ENCODE data around the gene TRIL. TPM values are rescaled to one million over a fixed set of nuclear protein-coding genes. Genes with fewer than 3 reads are reported as not detected.

Gene TRIL
- total RNA-seq, 2 experiments from 2014 or later: not detected

DNA sequence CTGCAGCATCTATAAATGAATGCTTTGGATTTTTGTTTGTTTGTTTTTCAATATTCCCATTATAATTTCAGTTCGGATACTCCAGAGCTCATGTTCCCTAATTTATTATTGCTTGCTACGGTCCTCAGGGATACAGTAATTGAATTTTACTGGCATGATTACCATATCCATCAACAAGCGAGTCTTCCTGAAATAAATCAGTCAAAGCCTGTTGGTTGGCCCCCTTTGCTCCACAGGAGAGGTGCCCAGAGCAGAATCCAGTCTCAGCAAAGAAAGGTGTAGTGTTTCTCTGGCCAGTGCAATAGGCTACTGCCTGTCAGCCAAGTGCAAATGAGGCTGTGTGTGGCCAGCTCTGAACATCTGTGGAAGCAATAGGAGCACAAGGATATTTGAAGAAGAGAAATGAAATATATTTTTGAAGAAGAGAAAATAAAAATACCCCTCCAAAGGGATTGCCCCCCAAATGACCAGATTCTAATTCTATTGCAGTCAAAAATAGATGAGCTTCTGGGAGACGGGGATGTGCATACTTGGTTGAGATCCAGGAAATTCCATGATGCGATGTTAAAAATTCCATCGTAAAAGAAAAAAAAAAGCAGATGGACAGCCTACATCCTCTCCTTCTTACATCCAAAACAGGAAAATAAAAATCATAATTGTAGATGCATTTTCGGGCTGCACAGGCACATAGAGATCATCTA is 18.1 kb downstream of the TRIL start:
- intact Hi-C loops (cut with DNase I, micrococcal nuclease): no loop called here
- DNase-seq (no peak), ATAC-seq (ENCODE audit: poor library complexity) (no peak)
- H3K36me3 ChIP-seq (ENCODE audit: insufficient read depth, low read length): no peaks in the 10 kb centered on the region
- Mint-ChIP-seq H3K27me3 (peaks cover 27% of the 10 kb centered on the region), H3K4me1 (ENCODE audit: low read depth) (no peaks in the 10 kb centered on the region), H3K27ac (no peak overlapping the region), H3K9me3 (no peaks in the 10 kb centered on the region), H3K36me3 (ENCODE audit: low read depth) (no peaks in the 10 kb centered on the region), H3K4me3 (no peak overlapping the region)
- ChIA-PET CTCF (interaction anchor here (1.5 kb wide), 1 partner anchor 13 kb away, joined by 5 read pairs; no protein-coding TSS in a partner anchor), POLR2A (no interaction called here)
- TF ChIP-seq, protein P1, sequence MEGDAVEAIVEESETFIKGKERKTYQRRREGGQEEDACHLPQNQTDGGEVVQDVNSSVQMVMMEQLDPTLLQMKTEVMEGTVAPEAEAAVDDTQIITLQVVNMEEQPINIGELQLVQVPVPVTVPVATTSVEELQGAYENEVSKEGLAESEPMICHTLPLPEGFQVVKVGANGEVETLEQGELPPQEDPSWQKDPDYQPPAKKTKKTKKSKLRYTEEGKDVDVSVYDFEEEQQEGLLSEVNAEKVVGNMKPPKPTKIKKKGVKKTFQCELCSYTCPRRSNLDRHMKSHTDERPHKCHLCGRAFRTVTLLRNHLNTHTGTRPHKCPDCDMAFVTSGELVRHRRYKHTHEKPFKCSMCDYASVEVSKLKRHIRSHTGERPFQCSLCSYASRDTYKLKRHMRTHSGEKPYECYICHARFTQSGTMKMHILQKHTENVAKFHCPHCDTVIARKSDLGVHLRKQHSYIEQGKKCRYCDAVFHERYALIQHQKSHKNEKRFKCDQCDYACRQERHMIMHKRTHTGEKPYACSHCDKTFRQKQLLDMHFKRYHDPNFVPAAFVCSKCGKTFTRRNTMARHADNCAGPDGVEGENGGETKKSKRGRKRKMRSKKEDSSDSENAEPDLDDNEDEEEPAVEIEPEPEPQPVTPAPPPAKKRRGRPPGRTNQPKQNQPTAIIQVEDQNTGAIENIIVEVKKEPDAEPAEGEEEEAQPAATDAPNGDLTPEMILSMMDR (IDR thresholded peaks at IDR 0.05): no peak
- H3K9me3 ChIP-seq (ENCODE audit: control insufficient read depth in 1 of 2, insufficient read depth in 1 of 2, low read length in 2 of 2): no peaks in the 10 kb centered on the region
- H3K4me3 ChIP-seq (ENCODE audit: low read length): no peak overlapping the region
- no peaks in the 10 kb centered on the region for H3K4me1 ChIP-seq (ENCODE audit: insufficient read depth, low read length)
- H3K27me3 ChIP-seq (ENCODE audit: control insufficient read depth in 1 of 2, insufficient read depth in 2 of 2, low read length in 2 of 2): no peaks in the 10 kb centered on the region
- no peak overlapping the region for H3K27ac ChIP-seq (ENCODE audit: low read depth in 1 of 2, low read length in 2 of 2)

DNA sequence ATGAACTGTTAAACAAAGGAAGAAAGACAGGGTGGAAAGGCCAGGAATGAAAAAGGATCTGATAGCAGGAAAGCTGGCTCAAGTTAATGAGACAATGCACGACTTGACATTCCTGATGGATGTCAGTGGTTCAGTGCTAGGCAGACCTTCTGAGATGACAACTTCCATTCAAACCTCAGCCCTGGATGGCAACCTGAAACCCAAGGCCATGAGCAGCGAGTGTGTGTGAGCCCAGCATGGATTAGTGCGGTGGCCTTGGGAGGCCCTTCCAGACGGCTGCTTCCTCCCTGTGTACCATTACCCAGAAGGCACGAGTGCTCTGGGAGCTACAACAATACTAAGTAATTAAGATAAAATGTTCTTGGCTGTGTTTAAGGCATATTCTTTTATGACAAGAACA is 18.8 kb downstream of the TRIL start:
- H3K27me3 ChIP-seq (ENCODE audit: control insufficient read depth in 1 of 2, insufficient read depth in 2 of 2, low read length in 2 of 2): no peaks in the 10 kb centered on the region
- POLR2A ChIA-PET: no interaction called here
- Mint-ChIP-seq H3K4me3 (no peak overlapping the region), H3K27me3 (peaks cover 26% of the 10 kb centered on the region), H3K27ac (no peak overlapping the region), H3K4me1 (ENCODE audit: low read depth) (no peaks in the 10 kb centered on the region), H3K9me3 (no peaks in the 10 kb centered on the region), H3K36me3 (ENCODE audit: low read depth) (no peaks in the 10 kb centered on the region)
- no peak overlapping the region for H3K27ac ChIP-seq (ENCODE audit: low read depth in 1 of 2, low read length in 2 of 2)
- CTCF ChIA-PET: no interaction called here
- no peaks in the 10 kb centered on the region for H3K36me3 ChIP-seq (ENCODE audit: insufficient read depth, low read length)
- intact Hi-C loops (cut with DNase I, micrococcal nuclease): no loop called here
- no peak for ATAC-seq (ENCODE audit: poor library complexity)
- no peak for DNase-seq
- no peak overlapping the region for H3K4me3 ChIP-seq (ENCODE audit: low read length)
- H3K4me1 ChIP-seq (ENCODE audit: insufficient read depth, low read length): no peaks in the 10 kb centered on the region
- no peaks in the 10 kb centered on the region for H3K9me3 ChIP-seq (ENCODE audit: control insufficient read depth in 1 of 2, insufficient read depth in 1 of 2, low read length in 2 of 2)
- TF ChIP-seq, protein P1 (IDR thresholded peaks at IDR 0.05): no peak

DNA sequence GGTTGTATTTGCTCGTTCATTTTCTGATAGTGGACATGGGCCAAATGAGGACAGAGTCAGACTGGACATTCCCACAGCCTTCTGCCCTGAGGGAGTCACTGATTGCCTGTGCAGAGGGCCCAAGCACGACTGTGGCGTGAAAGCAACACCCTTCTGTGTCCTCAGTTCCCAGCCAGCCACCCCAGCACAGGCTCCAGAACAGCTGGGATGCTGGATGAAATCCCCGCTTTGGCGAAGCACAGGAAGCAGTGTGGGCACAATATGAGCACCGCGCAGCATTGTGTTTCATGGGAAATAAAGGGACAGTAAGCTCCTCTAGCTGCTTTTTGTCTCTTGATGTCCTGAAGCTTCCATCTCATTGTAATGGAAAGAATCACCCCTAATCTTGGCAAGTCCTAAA is 20.5 kb downstream of the TRIL start:
- no peak for ATAC-seq (ENCODE audit: poor library complexity)
- H3K4me1 ChIP-seq (ENCODE audit: insufficient read depth, low read length): no peaks in the 10 kb centered on the region
- H3K36me3 ChIP-seq (ENCODE audit: insufficient read depth, low read length): no peaks in the 10 kb centered on the region
- Mint-ChIP-seq H3K4me3 (no peak overlapping the region), H3K4me1 (ENCODE audit: low read depth) (no peaks in the 10 kb centered on the region), H3K9me3 (no peaks in the 10 kb centered on the region), H3K27me3 (peaks cover 32% of the 10 kb centered on the region), H3K36me3 (ENCODE audit: low read depth) (no peaks in the 10 kb centered on the region), H3K27ac (no peak overlapping the region)
- H3K27ac ChIP-seq (ENCODE audit: low read depth in 1 of 2, low read length in 2 of 2): no peak overlapping the region
- no peaks in the 10 kb centered on the region for H3K9me3 ChIP-seq (ENCODE audit: control insufficient read depth in 1 of 2, insufficient read depth in 1 of 2, low read length in 2 of 2)
- H3K4me3 ChIP-seq (ENCODE audit: low read length): no peak overlapping the region
- POLR2A ChIA-PET: no interaction called here
- TF ChIP-seq, protein P1 (IDR thresholded peaks at IDR 0.05): no peak
- DNase-seq: no peak
- intact Hi-C loops (cut with DNase I, micrococcal nuclease): no loop called here
- CTCF ChIA-PET: interaction anchor here (0.8 to 1.3 kb wide), 2 partner anchors 11 to 16 kb away, joined by 3 to 4 read pairs; no protein-coding TSS in a partner anchor
- H3K27me3 ChIP-seq (ENCODE audit: control insufficient read depth in 1 of 2, insufficient read depth in 2 of 2, low read length in 2 of 2): peaks cover 0 to 3% of the 10 kb centered on the region in 2 experiments
